Liver (tissue), 9 donors: ENCODE measurements around the gene MCU. TPM values are rescaled to one million over a fixed set of nuclear protein-coding genes. Genes with fewer than 3 reads are reported as not detected.
"Not testable (repeated sequence)": the region's sequence is repeated elsewhere in the genome, so short reads cannot be mapped to it uniquely, and the experiment has no call there.

ENCODE experiments used
- DNase-seq: peaks from one replicate; pipeline ENCODE4 v3.0.0-alpha.2; 2017; ENCODE audit warnings: low spot score
- H3K27ac ChIP-seq, 2 donors: one replicate each; pipeline ENCODE4 v1.7.0; 2013; ENCODE audit warnings: inconsistent platforms in 2 of 2, low read length in 2 of 2, control low read depth in 1 of 2, low read depth in 1 of 2, mild to moderate bottlenecking in 1 of 2
- H3K27me3 ChIP-seq, 4 donors: one replicate each; pipeline versions ENCODE4 v1.6.1 to v1.7.0; 2013; ENCODE audit warnings: low read length in 3 of 4, inconsistent platforms in 1 of 4, mild to moderate bottlenecking in 1 of 4, moderate library complexity in 1 of 4; ENCODE audit not compliant: control insufficient read depth in 4 of 4, insufficient read depth in 4 of 4
- H3K36me3 ChIP-seq, 4 donors: one replicate each; pipeline versions ENCODE4 v1.6.1 to v1.7.0; 2013; ENCODE audit warnings: low read length in 3 of 4, mild to moderate bottlenecking in 3 of 4, low read depth in 1 of 4, moderate library complexity in 1 of 4; ENCODE audit not compliant: control insufficient read depth in 4 of 4, insufficient read depth in 3 of 4
- H3K4me1 ChIP-seq, 4 donors: one replicate each; pipeline versions ENCODE4 v1.6.1 to v1.7.0; 2013; ENCODE audit warnings: low read length in 3 of 4, mild to moderate bottlenecking in 3 of 4, moderate library complexity in 1 of 4; ENCODE audit not compliant: control insufficient read depth in 4 of 4, insufficient read depth in 4 of 4
- H3K4me3 ChIP-seq, 3 donors: one replicate each; pipeline versions ENCODE4 v1.6.1 to v1.7.0; 2013; ENCODE audit warnings: low read length in 3 of 3, control low read depth in 1 of 3, low read depth in 1 of 3, mild to moderate bottlenecking in 1 of 3
- H3K9ac ChIP-seq, 2 donors: one replicate each; pipeline ENCODE4 v1.7.0; 2013; ENCODE audit warnings: low read length in 2 of 2, mild to moderate bottlenecking in 2 of 2, moderate library complexity in 2 of 2, control low read depth in 1 of 2, low read depth in 1 of 2
- H3K9me3 ChIP-seq, 4 donors: one replicate each; pipeline versions ENCODE4 v1.6.1 to v1.7.0; 2013; ENCODE audit warnings: low read length in 3 of 4; ENCODE audit not compliant: control insufficient read depth in 4 of 4
- EGR1 ChIP-seq, 2 donors: IDR thresholded peaks; 2 replicates each; pipeline ENCODE4 v1.6.1; 2016 to 2018; ENCODE audit warnings: antibody characterized with exemption in 2 of 2, low read depth in 2 of 2
- FOXA1 ChIP-seq: IDR thresholded peaks from 2 replicates; pipeline ENCODE4 v1.6.1; 2016; ENCODE audit warnings: antibody characterized with exemption
- FOXA2 ChIP-seq: IDR thresholded peaks from 2 replicates; pipeline ENCODE4 v1.6.1; 2016; ENCODE audit warnings: antibody characterized with exemption
- GABPA ChIP-seq, 2 donors: IDR thresholded peaks in 1 of 2; conservative IDR thresholded peaks in 1 of 2; 2 replicates each; pipeline ENCODE4 v1.6.1; 2016; ENCODE audit warnings: antibody characterized with exemption in 2 of 2, mild to moderate bottlenecking in 1 of 2, moderate library complexity in 1 of 2
- HNF4A ChIP-seq, 2 donors: conservative IDR thresholded peaks; 2 replicates each; pipeline ENCODE4 v1.6.1; 2016; ENCODE audit warnings: antibody characterized with exemption in 2 of 2, mild to moderate bottlenecking in 2 of 2
- HNF4G ChIP-seq: IDR thresholded peaks from 2 replicates; pipeline ENCODE4 v1.6.1; 2016; ENCODE audit warnings: antibody characterized with exemption
- JUND ChIP-seq, 2 donors: IDR thresholded peaks; 2 replicates each; pipeline ENCODE4 v1.6.1; 2016; ENCODE audit warnings: antibody characterized with exemption in 2 of 2
- NR2F2 ChIP-seq: IDR thresholded peaks from 2 replicates; pipeline ENCODE4 v1.6.1; 2016; ENCODE audit warnings: antibody characterized with exemption
- RAD21 ChIP-seq, 2 donors: IDR thresholded peaks; 2 replicates each; pipeline ENCODE4 v1.6.1; 2016; ENCODE audit warnings: antibody characterized with exemption in 2 of 2, mild to moderate bottlenecking in 2 of 2
- RXRA ChIP-seq, 2 donors: IDR thresholded peaks; 2 replicates each; pipeline ENCODE4 v1.6.1; 2017 to 2018; ENCODE audit warnings: antibody characterized with exemption in 2 of 2, mild to moderate bottlenecking in 1 of 2
- SP1 ChIP-seq: IDR thresholded peaks from 2 replicates; pipeline ENCODE4 v1.6.1; 2018; ENCODE audit warnings: antibody characterized with exemption, mild to moderate bottlenecking
- TAF1 ChIP-seq: conservative IDR thresholded peaks from 2 replicates; pipeline ENCODE4 v1.6.1; 2016; ENCODE audit warnings: antibody characterized with exemption, mild to moderate bottlenecking
- YY1 ChIP-seq: IDR thresholded peaks from 2 replicates; pipeline ENCODE4 v1.6.1; 2016; ENCODE audit warnings: antibody characterized with exemption, mild to moderate bottlenecking
- WGBS: extraction: QIAGEN DNeasy Blood & Tissue Kit; methylation state at CpG from one replicate; pipeline ENCODE4 v1.1.7; 2013; 5-methylcytosine and 5-hydroxymethylcytosine counted together
- polyA plus RNA-seq, 2 donors: library from polyadenylated mRNA; stranded (reverse) in 1 of 2; unstranded in 1 of 2; fragments of 200-250 nt in 1 of 2; fragments of >200 nt in 1 of 2; fragmentation: Nextera tagmentation in 1 of 2; extraction: Ambion mirVana in 1 of 2; gene quantifications; one replicate each; pipeline versions ENCODE4 v1.2.1 to v1.2.3, GENCODE V29; 2013 to 2015
- total RNA-seq, 2 donors: library from RNA; depleted of rRNA; stranded (reverse); fragments of >200 nt; gene quantifications; one replicate each; pipeline ENCODE4 v1.2.3, GENCODE V29; 2014
- TF ChIP-seq, protein P1 (sequence below): IDR thresholded peaks from 2 replicates; pipeline ENCODE4 v1.6.1; 2016; ENCODE audit warnings: antibody characterized with exemption
- TF ChIP-seq, protein P2 (sequence below): fragments of 150-350 bp; IDR thresholded peaks from 2 replicates; pipeline ENCODE4 v1.5.1; 2017; ENCODE audit warnings: improper control_type of control experiment, low read depth, low read length; ENCODE audit not compliant: missing input control
- TF ChIP-seq, protein P3 (sequence below): IDR thresholded peaks from 2 replicates; pipeline ENCODE4 v1.6.1; 2016; ENCODE audit warnings: antibody characterized with exemption, mild to moderate bottlenecking
- TF ChIP-seq, protein P4 (sequence below): IDR thresholded peaks from 2 replicates; pipeline ENCODE4 v1.6.1; 2016; ENCODE audit warnings: antibody characterized with exemption
- TF ChIP-seq, protein P5 (sequence below): IDR thresholded peaks from 2 replicates; pipeline ENCODE4 v1.6.1; 2016; ENCODE audit warnings: antibody characterized with exemption
- donor health status: healthy.
- donor health status: healthy.
- donor health status: healthy.
- donor health status: healthy.
- donor health status: healthy.

Gene MCU
- total and polyA plus RNA-seq, 4 donors, result 6.4 to 13.0 (median 8.8) TPM

DNA sequence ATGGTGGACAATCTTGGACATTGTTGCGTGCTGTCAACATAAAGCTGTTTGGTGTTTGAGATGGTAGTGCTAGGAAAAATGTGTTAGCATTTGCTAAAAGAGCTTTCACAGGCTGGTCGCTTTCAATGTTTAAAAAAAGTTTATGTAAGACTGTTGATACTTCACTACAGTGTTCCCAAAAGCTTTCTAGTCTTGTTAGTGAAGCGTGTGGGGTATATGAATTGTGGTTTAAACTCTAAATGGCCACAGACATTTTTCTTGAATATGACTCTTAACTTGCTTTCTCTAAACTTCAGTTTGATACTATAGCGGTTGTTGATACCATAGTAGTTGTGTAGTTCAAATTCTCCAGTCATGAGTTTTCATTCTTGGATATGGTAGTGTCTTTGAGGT, 44.9 kb downstream of the MCU start:
- Histone ChIP-seq H3K36me3 (no peaks in the 10 kb centered on the region), H3K4me3 (no peak overlapping the region), H3K27me3 (no peaks in the 10 kb centered on the region), H3K9ac (no peak overlapping the region), H3K9me3 (no peaks in the 10 kb centered on the region), H3K27ac (no peak overlapping the region), H3K4me1 (peaks cover 0 to 5% (median 0%) of the 10 kb centered on the region in 4 donors)
- TF ChIP-seq YY1 (no peak), HNF4G (no peak), FOXA1 (no peak), FOXA2 (no peak), SP1 (no peak), EGR1 (IDR thresholded peaks at IDR 0.05; ENCODE audit: low read depth in 2 of 2) (no peak), RAD21 (IDR thresholded peaks at IDR 0.05) (no peak), TAF1 (no peak), JUND (IDR thresholded peaks at IDR 0.05) (no peak), NR2F2 (no peak), RXRA (IDR thresholded peaks at IDR 0.05) (no peak), HNF4A (conservative IDR thresholded peaks at IDR 0.05) (no peak), GABPA (IDR thresholded peaks at IDR 0.05 in 1 of 2, conservative IDR thresholded peaks at IDR 0.05 in 1 of 2) (no peak)
- TF ChIP-seq, protein P1, sequence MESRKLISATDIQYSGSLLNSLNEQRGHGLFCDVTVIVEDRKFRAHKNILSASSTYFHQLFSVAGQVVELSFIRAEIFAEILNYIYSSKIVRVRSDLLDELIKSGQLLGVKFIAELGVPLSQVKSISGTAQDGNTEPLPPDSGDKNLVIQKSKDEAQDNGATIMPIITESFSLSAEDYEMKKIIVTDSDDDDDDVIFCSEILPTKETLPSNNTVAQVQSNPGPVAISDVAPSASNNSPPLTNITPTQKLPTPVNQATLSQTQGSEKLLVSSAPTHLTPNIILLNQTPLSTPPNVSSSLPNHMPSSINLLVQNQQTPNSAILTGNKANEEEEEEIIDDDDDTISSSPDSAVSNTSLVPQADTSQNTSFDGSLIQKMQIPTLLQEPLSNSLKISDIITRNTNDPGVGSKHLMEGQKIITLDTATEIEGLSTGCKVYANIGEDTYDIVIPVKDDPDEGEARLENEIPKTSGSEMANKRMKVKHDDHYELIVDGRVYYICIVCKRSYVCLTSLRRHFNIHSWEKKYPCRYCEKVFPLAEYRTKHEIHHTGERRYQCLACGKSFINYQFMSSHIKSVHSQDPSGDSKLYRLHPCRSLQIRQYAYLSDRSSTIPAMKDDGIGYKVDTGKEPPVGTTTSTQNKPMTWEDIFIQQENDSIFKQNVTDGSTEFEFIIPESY, result no peak
- TF ChIP-seq, protein P2, sequence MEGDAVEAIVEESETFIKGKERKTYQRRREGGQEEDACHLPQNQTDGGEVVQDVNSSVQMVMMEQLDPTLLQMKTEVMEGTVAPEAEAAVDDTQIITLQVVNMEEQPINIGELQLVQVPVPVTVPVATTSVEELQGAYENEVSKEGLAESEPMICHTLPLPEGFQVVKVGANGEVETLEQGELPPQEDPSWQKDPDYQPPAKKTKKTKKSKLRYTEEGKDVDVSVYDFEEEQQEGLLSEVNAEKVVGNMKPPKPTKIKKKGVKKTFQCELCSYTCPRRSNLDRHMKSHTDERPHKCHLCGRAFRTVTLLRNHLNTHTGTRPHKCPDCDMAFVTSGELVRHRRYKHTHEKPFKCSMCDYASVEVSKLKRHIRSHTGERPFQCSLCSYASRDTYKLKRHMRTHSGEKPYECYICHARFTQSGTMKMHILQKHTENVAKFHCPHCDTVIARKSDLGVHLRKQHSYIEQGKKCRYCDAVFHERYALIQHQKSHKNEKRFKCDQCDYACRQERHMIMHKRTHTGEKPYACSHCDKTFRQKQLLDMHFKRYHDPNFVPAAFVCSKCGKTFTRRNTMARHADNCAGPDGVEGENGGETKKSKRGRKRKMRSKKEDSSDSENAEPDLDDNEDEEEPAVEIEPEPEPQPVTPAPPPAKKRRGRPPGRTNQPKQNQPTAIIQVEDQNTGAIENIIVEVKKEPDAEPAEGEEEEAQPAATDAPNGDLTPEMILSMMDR, result no peak
- TF ChIP-seq, protein P3, sequence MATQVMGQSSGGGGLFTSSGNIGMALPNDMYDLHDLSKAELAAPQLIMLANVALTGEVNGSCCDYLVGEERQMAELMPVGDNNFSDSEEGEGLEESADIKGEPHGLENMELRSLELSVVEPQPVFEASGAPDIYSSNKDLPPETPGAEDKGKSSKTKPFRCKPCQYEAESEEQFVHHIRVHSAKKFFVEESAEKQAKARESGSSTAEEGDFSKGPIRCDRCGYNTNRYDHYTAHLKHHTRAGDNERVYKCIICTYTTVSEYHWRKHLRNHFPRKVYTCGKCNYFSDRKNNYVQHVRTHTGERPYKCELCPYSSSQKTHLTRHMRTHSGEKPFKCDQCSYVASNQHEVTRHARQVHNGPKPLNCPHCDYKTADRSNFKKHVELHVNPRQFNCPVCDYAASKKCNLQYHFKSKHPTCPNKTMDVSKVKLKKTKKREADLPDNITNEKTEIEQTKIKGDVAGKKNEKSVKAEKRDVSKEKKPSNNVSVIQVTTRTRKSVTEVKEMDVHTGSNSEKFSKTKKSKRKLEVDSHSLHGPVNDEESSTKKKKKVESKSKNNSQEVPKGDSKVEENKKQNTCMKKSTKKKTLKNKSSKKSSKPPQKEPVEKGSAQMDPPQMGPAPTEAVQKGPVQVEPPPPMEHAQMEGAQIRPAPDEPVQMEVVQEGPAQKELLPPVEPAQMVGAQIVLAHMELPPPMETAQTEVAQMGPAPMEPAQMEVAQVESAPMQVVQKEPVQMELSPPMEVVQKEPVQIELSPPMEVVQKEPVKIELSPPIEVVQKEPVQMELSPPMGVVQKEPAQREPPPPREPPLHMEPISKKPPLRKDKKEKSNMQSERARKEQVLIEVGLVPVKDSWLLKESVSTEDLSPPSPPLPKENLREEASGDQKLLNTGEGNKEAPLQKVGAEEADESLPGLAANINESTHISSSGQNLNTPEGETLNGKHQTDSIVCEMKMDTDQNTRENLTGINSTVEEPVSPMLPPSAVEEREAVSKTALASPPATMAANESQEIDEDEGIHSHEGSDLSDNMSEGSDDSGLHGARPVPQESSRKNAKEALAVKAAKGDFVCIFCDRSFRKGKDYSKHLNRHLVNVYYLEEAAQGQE, result no peak
- TF ChIP-seq, protein P4, sequence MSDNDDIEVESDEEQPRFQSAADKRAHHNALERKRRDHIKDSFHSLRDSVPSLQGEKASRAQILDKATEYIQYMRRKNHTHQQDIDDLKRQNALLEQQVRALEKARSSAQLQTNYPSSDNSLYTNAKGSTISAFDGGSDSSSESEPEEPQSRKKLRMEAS, result no peak
- TF ChIP-seq, protein P5, sequence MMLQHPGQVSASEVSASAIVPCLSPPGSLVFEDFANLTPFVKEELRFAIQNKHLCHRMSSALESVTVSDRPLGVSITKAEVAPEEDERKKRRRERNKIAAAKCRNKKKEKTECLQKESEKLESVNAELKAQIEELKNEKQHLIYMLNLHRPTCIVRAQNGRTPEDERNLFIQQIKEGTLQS, result no peak
- no peak for DNase-seq
- WGBS, result 94% methylated on average over 4 of the region's 4 CpGs

DNA sequence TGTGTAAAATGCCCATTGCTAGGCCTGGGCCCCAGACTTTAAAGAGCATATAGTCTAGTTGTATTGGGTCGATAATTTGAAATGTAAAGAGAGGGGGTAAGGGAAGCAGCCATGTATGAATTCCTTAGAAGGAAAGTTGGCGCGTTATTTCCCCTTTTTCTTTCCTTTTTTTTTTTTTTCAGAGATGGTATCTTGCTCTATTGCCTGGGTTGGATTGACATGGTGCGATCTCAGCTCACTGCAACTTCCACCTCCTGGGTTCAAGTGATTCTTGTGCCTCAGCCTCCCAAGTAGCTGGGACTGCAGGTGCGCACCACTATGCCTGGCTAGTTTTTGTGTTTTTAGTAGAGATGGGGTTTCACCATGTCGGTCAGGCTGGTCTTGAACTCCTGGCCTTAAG, 45.4 kb downstream of the MCU start:
- not testable (repeated sequence) for DNase-seq, H3K4me1 ChIP-seq, H3K27ac ChIP-seq, H3K36me3 ChIP-seq, H3K4me3 ChIP-seq, H3K9me3 ChIP-seq, H3K27me3 ChIP-seq, H3K9ac ChIP-seq
- WGBS, result 92% methylated on average over 6 of the region's 6 CpGs
